Neural progenitor cell (in vitro differentiated cells): ENCODE data around the gene ZNF446.

Experiments used
- EZH2 ChIP-seq: fragments of 200-600 bp; sonication (generic); IDR thresholded peaks from 2 replicates; pipeline ENCODE4 v1.6.1; 2017; ENCODE audit warnings: antibody characterized with exemption, mild to moderate bottlenecking, moderate library complexity
- EZH2phosphoT487 ChIP-seq: fragments of 200-600 bp; sonication (generic); IDR thresholded peaks from 2 replicates; pipeline ENCODE4 v1.6.1; 2017; ENCODE audit warnings: antibody characterized with exemption
- TF ChIP-seq, protein P1 (sequence below): fragments of 200-600 bp; sonication (generic); IDR thresholded peaks from 2 replicates; pipeline ENCODE4 v1.5.1; 2017; ENCODE audit warnings: antibody characterized with exemption, mild to moderate bottlenecking

- TF ChIP-seq, protein P1, sequence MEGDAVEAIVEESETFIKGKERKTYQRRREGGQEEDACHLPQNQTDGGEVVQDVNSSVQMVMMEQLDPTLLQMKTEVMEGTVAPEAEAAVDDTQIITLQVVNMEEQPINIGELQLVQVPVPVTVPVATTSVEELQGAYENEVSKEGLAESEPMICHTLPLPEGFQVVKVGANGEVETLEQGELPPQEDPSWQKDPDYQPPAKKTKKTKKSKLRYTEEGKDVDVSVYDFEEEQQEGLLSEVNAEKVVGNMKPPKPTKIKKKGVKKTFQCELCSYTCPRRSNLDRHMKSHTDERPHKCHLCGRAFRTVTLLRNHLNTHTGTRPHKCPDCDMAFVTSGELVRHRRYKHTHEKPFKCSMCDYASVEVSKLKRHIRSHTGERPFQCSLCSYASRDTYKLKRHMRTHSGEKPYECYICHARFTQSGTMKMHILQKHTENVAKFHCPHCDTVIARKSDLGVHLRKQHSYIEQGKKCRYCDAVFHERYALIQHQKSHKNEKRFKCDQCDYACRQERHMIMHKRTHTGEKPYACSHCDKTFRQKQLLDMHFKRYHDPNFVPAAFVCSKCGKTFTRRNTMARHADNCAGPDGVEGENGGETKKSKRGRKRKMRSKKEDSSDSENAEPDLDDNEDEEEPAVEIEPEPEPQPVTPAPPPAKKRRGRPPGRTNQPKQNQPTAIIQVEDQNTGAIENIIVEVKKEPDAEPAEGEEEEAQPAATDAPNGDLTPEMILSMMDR, result no peak
- TF ChIP-seq EZH2, result no peak
- no peak for TF ChIP-seq EZH2phosphoT487
These were observed 35.6 kb upstream of the ZNF446 start for GRCh38 chr19:58440556-58440955.
